NCI-H2196 (cell line): ENCODE data around the gene PNPLA2.

Experiments used
- DNase-seq: peaks from one replicate; lab custom pipeline; 2025; ENCODE audit not compliant: unreplicated experiment; lab: John Stamatoyannopoulos, UW

Gene PNPLA2

GRCh38 chr11:818396-819128, at the start of gene PNPLA2:
TSS of gene PNPLA2 (plus strand) at chr11:818914. CDS start at chr11:819719, 805 bp downstream.
- DNase-seq: no peak

- no peak for DNase-seq
These were observed 48.6 kb upstream of the PNPLA2 start for GRCh38 chr11:769887-770641.

- no peak for DNase-seq
These were observed 47.8 kb upstream of the PNPLA2 start for GRCh38 chr11:770642-771616.

GRCh38 chr11:771617-772204, 47.0 kb upstream of the PNPLA2 start:
- no peak for DNase-seq

GRCh38 chr11:772429-773390, 46.0 kb upstream of the PNPLA2 start:
- DNase-seq: no peak

GRCh38 chr11:773425-773824, 45.3 kb upstream of the PNPLA2 start:
- DNase-seq: no peak

GRCh38 chr11:773830-774229, 44.9 kb upstream of the PNPLA2 start:
- DNase-seq: no peak

GRCh38 chr11:774873-775592, 43.7 kb upstream of the PNPLA2 start:
- DNase-seq: no peak

- DNase-seq: no peak
These were observed 42.5 kb upstream of the PNPLA2 start for GRCh38 chr11:776263-776560.

GRCh38 chr11:776561-777287, 42.0 kb upstream of the PNPLA2 start:
- peak; percentile 10 for DNase-seq

GRCh38 chr11:777288-778255, 41.1 kb upstream of the PNPLA2 start, which contains the start of gene GATD1:
TSS of gene GATD1 (minus strand) at chr11:777487. CDS start at chr11:777462, 25 bp downstream.
- peak; percentile 92 for DNase-seq

- no peak for DNase-seq
These were observed 39.4 kb upstream of the PNPLA2 start for GRCh38 chr11:778976-779954.

- DNase-seq: no peak
These were observed 38.7 kb upstream of the PNPLA2 start for GRCh38 chr11:779955-780532.

GRCh38 chr11:782264-783174, 36.2 kb upstream of the PNPLA2 start:
- no peak for DNase-seq

- DNase-seq: no peak
These were observed 35.1 kb upstream of the PNPLA2 start for GRCh38 chr11:783581-784015.
